Measurements from ENCODE around the gene PROZ.

PROZ gene

DNA sequence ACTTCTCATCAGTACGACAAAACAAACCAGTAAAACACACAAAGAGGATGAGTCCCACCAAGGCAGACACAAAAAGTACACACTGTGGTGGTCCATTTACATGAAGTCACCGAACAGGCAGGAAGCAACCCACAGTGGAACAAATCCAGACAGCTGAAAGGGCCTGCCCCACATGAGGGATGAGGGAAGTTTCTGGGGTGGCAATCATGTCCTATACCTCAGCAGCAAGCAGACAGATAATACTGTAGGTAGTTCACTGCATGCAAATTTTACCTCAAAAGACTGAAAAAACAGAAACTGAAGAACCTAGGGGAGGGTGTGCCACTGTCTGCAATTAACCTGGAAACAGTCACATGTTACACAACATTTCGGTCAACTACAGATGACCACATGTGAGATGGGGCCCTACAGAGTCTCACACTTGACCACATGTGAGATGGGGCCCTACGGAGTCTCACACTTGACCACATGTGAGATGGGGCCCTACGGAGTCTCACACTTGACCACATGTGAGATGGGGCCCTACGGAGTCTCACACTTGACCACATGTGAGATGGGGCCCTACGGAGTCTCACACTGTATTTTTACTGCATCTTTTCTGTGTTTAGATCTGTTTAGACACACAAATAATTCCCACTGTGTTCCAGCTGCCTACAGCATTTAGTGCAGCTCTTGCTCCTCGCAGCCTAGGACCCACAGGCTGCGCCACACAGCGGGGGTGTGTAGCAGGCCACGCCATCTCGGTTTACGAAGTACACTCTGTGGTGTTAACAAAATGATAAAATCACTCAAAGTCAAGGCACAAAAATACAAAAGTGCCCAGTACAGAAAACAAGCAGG lies 27.8 kb downstream of the PROZ start:
- no peak for DNase-seq (ENCODE audit: extremely low read depth, low read depth)
- TF ChIP-seq CTCF (IDR thresholded peaks at IDR 0.05; ENCODE audit: low read depth, low read length), result no peak

DNA sequence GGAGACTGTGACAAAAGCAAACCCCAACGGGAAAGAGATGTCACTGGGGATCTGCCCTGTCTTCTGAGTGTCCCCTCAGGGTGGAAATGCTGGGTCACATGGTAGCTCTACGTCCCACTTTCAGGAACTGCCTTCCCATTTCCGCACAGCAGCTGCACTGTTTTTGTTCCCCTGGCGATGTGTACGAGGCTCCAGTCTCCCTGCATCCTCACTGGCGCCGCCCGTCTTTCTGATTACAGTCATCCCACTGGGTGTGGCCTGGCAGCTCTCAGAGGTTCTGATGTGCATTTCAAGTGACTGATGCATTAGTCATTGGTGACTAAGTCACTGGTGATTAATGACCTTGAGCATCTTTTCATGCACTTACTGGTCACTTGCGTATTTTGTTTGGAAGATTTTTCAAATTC lies 28.8 kb downstream of the PROZ start:
- TF ChIP-seq CTCF (IDR thresholded peaks at IDR 0.05; ENCODE audit: low read depth, low read length), result peak; percentile 2
- DNase-seq (ENCODE audit: extremely low read depth, low read depth), result peak; percentile 95

- TF ChIP-seq CTCF (IDR thresholded peaks at IDR 0.05; ENCODE audit: low read depth, low read length), result no peak
- DNase-seq (ENCODE audit: extremely low read depth, low read depth), result no peak
Measured at GRCh38 chr13:113187883-113188665, 29.6 kb downstream of the PROZ start.

DNA sequence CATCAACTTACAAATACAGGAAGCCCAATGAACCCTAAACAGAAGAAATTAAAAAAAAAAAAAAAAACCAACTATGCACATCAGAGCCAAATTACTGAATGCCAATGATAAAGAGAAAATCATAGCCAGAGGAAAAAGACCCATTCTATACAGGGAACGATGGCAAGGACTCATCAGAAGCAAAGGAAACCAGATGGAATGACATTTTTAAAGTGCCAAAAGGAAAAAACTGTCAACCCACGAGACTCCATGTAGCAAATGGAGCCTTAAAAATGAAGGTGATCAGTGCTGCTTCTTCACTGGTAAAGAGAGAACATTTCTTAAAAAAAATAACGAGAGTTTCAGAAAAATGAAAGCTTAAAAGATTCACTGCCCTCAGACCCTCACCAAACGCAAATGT lies 31.7 kb downstream of the PROZ start:
- TF ChIP-seq CTCF (IDR thresholded peaks at IDR 0.05; ENCODE audit: low read depth, low read length), result no peak
- no peak for DNase-seq (ENCODE audit: extremely low read depth, low read depth)

GRCh38 chr13:113192279-113192678 lies 33.8 kb downstream of the PROZ start:
- TF ChIP-seq CTCF (IDR thresholded peaks at IDR 0.05; ENCODE audit: low read depth, low read length), result no peak
- no peak for DNase-seq (ENCODE audit: extremely low read depth, low read depth)

DNA sequence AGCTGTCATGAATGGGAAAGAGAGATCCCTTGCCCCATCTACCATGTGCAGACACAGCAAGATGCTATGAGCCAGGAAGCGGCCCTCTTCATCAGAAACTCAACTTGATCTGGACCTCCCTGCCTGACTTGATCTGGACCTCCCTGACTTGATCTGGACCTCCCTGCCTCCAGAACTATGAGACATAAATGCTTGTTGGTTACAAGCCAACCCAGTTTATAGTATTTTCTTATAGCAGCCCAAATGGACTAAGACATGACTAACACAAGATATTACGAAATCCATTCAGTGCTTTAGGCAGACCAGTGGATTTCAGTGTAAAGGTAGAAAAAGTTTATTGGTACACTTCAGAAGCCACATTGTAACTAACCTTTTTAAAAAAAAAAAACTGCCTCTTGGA lies 34.5 kb downstream of the PROZ start:
- no peak for DNase-seq (ENCODE audit: extremely low read depth, low read depth)
- TF ChIP-seq CTCF (IDR thresholded peaks at IDR 0.05; ENCODE audit: low read depth, low read length), result no peak

DNA sequence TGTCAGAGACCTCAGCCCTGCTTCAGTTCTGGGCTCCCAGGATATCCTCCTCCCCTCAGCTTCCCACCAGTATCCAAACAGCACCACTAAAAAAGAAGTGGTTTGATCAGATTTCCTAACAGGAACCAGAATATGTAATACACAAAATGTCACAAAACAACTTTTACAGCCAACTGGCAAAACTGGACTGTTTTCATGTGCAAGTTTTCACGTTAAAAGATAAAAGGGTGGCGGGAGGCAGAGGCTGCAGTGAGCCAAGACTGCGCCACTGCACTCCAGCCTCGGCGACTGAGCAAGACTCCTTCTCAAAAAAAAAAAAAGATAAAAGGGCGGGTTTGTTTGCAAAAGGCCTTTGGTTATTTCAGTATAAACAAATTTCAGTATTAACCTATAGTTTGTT lies 36.9 kb downstream of the PROZ start:
- no peak for TF ChIP-seq CTCF (IDR thresholded peaks at IDR 0.05; ENCODE audit: low read depth, low read length)
- DNase-seq (ENCODE audit: extremely low read depth, low read depth), result no peak
